H9 (cell line): ENCODE data around the gene JARID2. TPM values are rescaled to one million over a fixed set of nuclear protein-coding genes. Genes with fewer than 3 reads are reported as not detected.

Experiments used
- DNase-seq: peaks from one replicate; pipeline ENCODE4 v3.0.0-alpha.2; 2017
- H2AFZ ChIP-seq: one replicate; pipeline ENCODE4 v1.6.1; 2013; ENCODE audit warnings: mild to moderate bottlenecking, low read length, control low read depth, moderate library complexity
- H2AK5ac ChIP-seq: 2 replicates; pipeline ENCODE4 v1.6.1; 2013; ENCODE audit warnings: low read length, control low read depth, mixed read lengths; ENCODE audit not compliant: insufficient read length
- H2BK120ac ChIP-seq: one replicate; pipeline ENCODE4 v1.6.1; 2013; ENCODE audit warnings: low read depth, mild to moderate bottlenecking, low read length, control low read depth, inconsistent platforms; ENCODE audit not compliant: poor library complexity, severe bottlenecking
- H2BK12ac ChIP-seq: 2 replicates; pipeline ENCODE4 v1.6.1; 2013; ENCODE audit warnings: low read length, control low read depth, mixed read lengths, low read depth; ENCODE audit not compliant: insufficient read length
- H2BK15ac ChIP-seq: 2 replicates; pipeline ENCODE4 v1.6.1; 2013; ENCODE audit warnings: low read depth, low read length, control low read depth
- H2BK20ac ChIP-seq: one replicate; pipeline ENCODE4 v1.6.1; 2013; ENCODE audit warnings: low read depth, mild to moderate bottlenecking, low read length, control low read depth, inconsistent platforms; ENCODE audit not compliant: poor library complexity, severe bottlenecking
- H2BK5ac ChIP-seq: 2 replicates; pipeline ENCODE4 v1.6.1; 2013; ENCODE audit warnings: low read length, control low read depth, mixed read lengths; ENCODE audit not compliant: insufficient read length
- H3K14ac ChIP-seq: 2 replicates; pipeline ENCODE4 v1.6.1; 2013; ENCODE audit warnings: low read length, control low read depth; ENCODE audit not compliant: insufficient read depth
- H3K18ac ChIP-seq: 2 replicates; pipeline ENCODE4 v1.6.1; 2013; ENCODE audit warnings: low read depth, mild to moderate bottlenecking, mixed read lengths, low read length, control low read depth; ENCODE audit not compliant: insufficient read length
- H3K23ac ChIP-seq: 2 replicates; pipeline ENCODE4 v1.6.1; 2013; ENCODE audit warnings: low read length, control low read depth, mixed read lengths, low read depth; ENCODE audit not compliant: insufficient read length
- H3K23me2 ChIP-seq: 2 replicates; pipeline ENCODE4 v1.6.1; 2013; ENCODE audit warnings: low read depth, mild to moderate bottlenecking, mixed read lengths, low read length, control low read depth; ENCODE audit not compliant: insufficient read length, poor library complexity, severe bottlenecking
- H3K27ac ChIP-seq: 2 replicates; pipeline ENCODE4 v1.5.1; 2013; ENCODE audit warnings: low read length, control low read depth, mixed read lengths, low read depth; ENCODE audit not compliant: insufficient read length
- H3K27me3 ChIP-seq: 2 replicates; pipeline ENCODE4 v1.6.1; 2013; ENCODE audit warnings: low read length, control low read depth, inconsistent platforms; ENCODE audit not compliant: insufficient read depth
- H3K4ac ChIP-seq: 2 replicates; pipeline ENCODE4 v1.6.1; 2013; ENCODE audit warnings: low read depth, mild to moderate bottlenecking, control low read depth, inconsistent platforms, low read length, moderate library complexity
- H3K4me1 ChIP-seq: 2 replicates; pipeline ENCODE4 v1.6.1; 2013; ENCODE audit warnings: low read length, control low read depth, inconsistent platforms; ENCODE audit not compliant: insufficient read depth
- H3K4me2 ChIP-seq: 2 replicates; pipeline ENCODE4 v1.6.1; 2013; ENCODE audit warnings: low read length, control low read depth, mixed read lengths; ENCODE audit not compliant: insufficient read length, insufficient read depth
- H3K56ac ChIP-seq: 2 replicates; pipeline ENCODE4 v1.6.1; 2013; ENCODE audit warnings: low read depth, mild to moderate bottlenecking, mixed read lengths, low read length, control low read depth; ENCODE audit not compliant: insufficient read length
- H3K79me1 ChIP-seq: 2 replicates; pipeline ENCODE4 v1.6.1; 2013; ENCODE audit warnings: low read depth, mild to moderate bottlenecking, moderate library complexity, low read length, control low read depth, inconsistent platforms; ENCODE audit not compliant: insufficient read depth, poor library complexity, severe bottlenecking
- H3K79me2 ChIP-seq: 2 replicates; pipeline ENCODE4 v1.6.1; 2013; ENCODE audit warnings: low read length, control low read depth, inconsistent platforms; ENCODE audit not compliant: insufficient read depth
- H3K9ac ChIP-seq: 2 replicates; pipeline ENCODE4 v1.6.1; 2013; ENCODE audit warnings: low read length, control low read depth, mixed read lengths; ENCODE audit not compliant: insufficient read length; ENCODE audit errors: extremely low read depth
- H3K9me3 ChIP-seq: one replicate; pipeline ENCODE4 v1.6.1; 2013; ENCODE audit warnings: low read depth, low read length, inconsistent platforms; ENCODE audit not compliant: control insufficient read depth
- H3T11ph ChIP-seq: one replicate; pipeline ENCODE4 v1.6.1; 2013; ENCODE audit warnings: mild to moderate bottlenecking, low read length, control low read depth, inconsistent platforms
- H4K20me1 ChIP-seq: one replicate; pipeline ENCODE4 v1.6.1; 2013; ENCODE audit not compliant: control insufficient read depth, insufficient read length, insufficient read depth
- H4K5ac ChIP-seq: 2 replicates; pipeline ENCODE4 v1.6.1; 2013; ENCODE audit warnings: low read depth, mild to moderate bottlenecking, mixed read lengths, low read length, control low read depth; ENCODE audit not compliant: insufficient read length
- H4K8ac ChIP-seq: replicated peaks from 2 replicates; pipeline ENCODE4 v1.6.1; 2013; ENCODE audit warnings: low read length, control low read depth, mixed read lengths, low read depth; ENCODE audit not compliant: insufficient read length
- H4K91ac ChIP-seq: 2 replicates; pipeline ENCODE4 v1.6.1; 2013; ENCODE audit warnings: low read depth, mild to moderate bottlenecking, moderate library complexity, mixed read lengths, low read length, control low read depth; ENCODE audit not compliant: insufficient read length
- H3K27ac Mint-ChIP-seq, 3 experiments: 2 replicates in 2 of 3; 3 replicates in 1 of 3; pipeline ENCODE4 v1.8.0; 2020 to 2021; ENCODE audit warnings: mixed read lengths in 3 of 3, mild to moderate bottlenecking in 1 of 3, moderate library complexity in 1 of 3
- H3K27me3 Mint-ChIP-seq: 2 replicates; pipeline ENCODE4 v1.8.0; 2021; ENCODE audit warnings: low read depth, mild to moderate bottlenecking, moderate library complexity, mixed read lengths
- H3K36me3 Mint-ChIP-seq, 3 experiments: 2 replicates in 2 of 3; 3 replicates in 1 of 3; pipeline ENCODE4 v1.8.0; 2020 to 2021; ENCODE audit warnings: low read depth in 3 of 3, mixed read lengths in 3 of 3; ENCODE audit not compliant: insufficient read depth in 1 of 3
- H3K4me1 Mint-ChIP-seq, 2 experiments: 2 replicates each; pipeline ENCODE4 v1.8.0; 2020; ENCODE audit warnings: mixed read lengths in 2 of 2
- H3K4me3 Mint-ChIP-seq, 2 experiments: 2 replicates in 1 of 2; 3 replicates in 1 of 2; pipeline ENCODE4 v1.8.0; 2020 to 2021; ENCODE audit warnings: mild to moderate bottlenecking in 2 of 2, mixed read lengths in 2 of 2, moderate library complexity in 1 of 2
- H3K9me3 Mint-ChIP-seq, 2 experiments: 2 replicates in 1 of 2; 3 replicates in 1 of 2; pipeline ENCODE4 v1.8.0; 2020; ENCODE audit warnings: mild to moderate bottlenecking in 2 of 2, mixed read lengths in 2 of 2, moderate library complexity in 1 of 2
- CTCF ChIP-seq: fragments of 200-600 bp; sonication (generic); conservative IDR thresholded peaks from 3 replicates; pipeline ENCODE4 v1.8.0; 2021; ENCODE audit warnings: antibody characterized with exemption, mild to moderate bottlenecking
- WGBS: extraction: QIAGEN DNeasy Blood & Tissue Kit; methylation state at CpG from one replicate; pipeline ENCODE4 v1.1.7; 2013; ENCODE audit warnings: missing lambda C conversion rate, low lambda C conversion rate, mixed read lengths; ENCODE audit not compliant: insufficient read length; ENCODE audit errors: extremely low coverage; 5-methylcytosine and 5-hydroxymethylcytosine counted together
- total RNA-seq: library from RNA; stranded (reverse); gene quantifications from 2 replicates; pipeline ENCODE4 v1.2.1, GENCODE V29; 2021

Gene JARID2
- total RNA-seq, 1 experiment from 2014 or later = 174 TPM

GRCh38 chr6:15329197-15329671, 83.4 kb downstream of the JARID2 start:
- Histone ChIP-seq H2BK15ac (no peak overlapping the region), H3K9me3 (no peaks in the 10 kb centered on the region), H3K27me3 (no peaks in the 10 kb centered on the region), H2AK5ac (no peak overlapping the region), H3K23ac (no peak overlapping the region), H4K20me1 (no peaks in the 10 kb centered on the region), H2BK120ac (no peak overlapping the region), H4K5ac (no peak overlapping the region), H3K79me1 (no peaks in the 10 kb centered on the region), H2BK20ac (no peak overlapping the region), H3T11ph (no peak overlapping the region), H3K56ac (no peak overlapping the region), H2BK5ac (no peak overlapping the region), H2AFZ (no peak overlapping the region), H3K4me2 (no peak overlapping the region), H2BK12ac (no peak overlapping the region), H4K8ac (no peak overlapping the region), H3K4ac (no peak overlapping the region), H3K79me2 (peaks cover 91% of the 10 kb centered on the region), H3K27ac (no peak overlapping the region), H3K23me2 (no peaks in the 10 kb centered on the region), H3K14ac (no peak overlapping the region), H4K91ac (no peak overlapping the region), H3K9ac (no peak overlapping the region), H3K18ac (no peak overlapping the region), H3K4me1 (peaks cover 24% of the 10 kb centered on the region)
- Mint-ChIP-seq H3K9me3 (no peaks in the 10 kb centered on the region), H3K27ac (peak overlapping the region in 1 of 3 experiments; percentile 41; a peak in 1 of 7 replicates), H3K36me3 (peaks cover 0 to 7% (median 6%) of the 10 kb centered on the region in 3 experiments; a peak in 5 of 7 replicates), H3K4me3 (no peak overlapping the region), H3K27me3 (no peaks in the 10 kb centered on the region; the same call in 1 of the 2 replicates), H3K4me1 (peaks cover 74 to 79% of the 10 kb centered on the region in 2 experiments)
- no peak for DNase-seq
- no CpG with 5 or more reads among the region's 4 CpGs for WGBS
- TF ChIP-seq CTCF = no peak
